Heart right ventricle (tissue), 16 donors: ENCODE results near the gene MRC1. TPM values are rescaled to one million over a fixed set of nuclear protein-coding genes. Genes with fewer than 3 reads are reported as not detected.

Experiments used
- ATAC-seq, 8 donors: fragments of 200-7000 bp; cut with Tn5 transposase; one replicate each; pipeline ENCODE4 v1.9.1; 2020; ENCODE audit warnings: mild to moderate bottlenecking in 8 of 8, moderate library complexity in 8 of 8, moderate number of reproducible peaks in 1 of 8
- DNase-seq, 2 donors: peaks; one replicate each; pipeline ENCODE4 v3.0.0-alpha.2; 2020
- H3K27ac ChIP-seq, 10 donors: fragments of 200-600 bp; sonication (generic) in 2 of 10; one replicate each; pipeline versions ENCODE4 v1.5.0 to v1.8.0; 2020 to 2022; ENCODE audit warnings: mild to moderate bottlenecking in 3 of 10
- H3K27me3 ChIP-seq, 7 donors: fragments of 200-600 bp; one replicate each; pipeline ENCODE4 v1.8.0; 2021 to 2022; ENCODE audit warnings: mild to moderate bottlenecking in 2 of 7
- H3K36me3 ChIP-seq, 9 donors: fragments of 200-600 bp; sonication (generic) in 1 of 9; one replicate each; pipeline versions ENCODE4 v1.5.0 to v1.8.0; 2020 to 2022; ENCODE audit warnings: mild to moderate bottlenecking in 2 of 9
- H3K4me1 ChIP-seq, 9 donors: fragments of 200-600 bp; sonication (generic) in 1 of 9; one replicate each; pipeline versions ENCODE4 v1.5.0 to v1.8.0; 2020 to 2022; ENCODE audit warnings: mild to moderate bottlenecking in 4 of 9
- H3K4me3 ChIP-seq, 10 donors: fragments of 200-600 bp; sonication (generic) in 2 of 10; one replicate each; pipeline versions ENCODE4 v1.5.0 to v1.8.0; 2020 to 2022; ENCODE audit warnings: mild to moderate bottlenecking in 7 of 10, moderate library complexity in 2 of 10
- H3K9me3 ChIP-seq, 11 donors: fragments of 200-600 bp in 10 of 11; sonication (generic) in 2 of 11; one replicate each; pipeline versions ENCODE4 v1.5.0 to v1.8.0; 2013 to 2022; ENCODE audit warnings: mild to moderate bottlenecking in 2 of 11, control low read depth in 1 of 11, moderate library complexity in 1 of 11
- WGBS, 2 donors: extraction: QIAGEN DNeasy Blood & Tissue Kit; methylation state at CpG; one replicate each; pipeline ENCODE4 v1.1.7; 2013; ENCODE audit warnings: inconsistent platforms in 1 of 2; 5-methylcytosine and 5-hydroxymethylcytosine counted together
- intact Hi-C, 10 donors: fragments of 100-400 bp; cut with DNase I; formaldehyde crosslinking; loops; one replicate each; pipeline versions ENCODE4 v1.11.1 to v1.14.2; 2022
- polyA plus RNA-seq, 2 donors: library from polyadenylated mRNA; stranded (reverse); fragments of 200-250 nt; gene quantifications; one replicate each; pipeline ENCODE4 v1.2.3, GENCODE V29; 2013
- total RNA-seq, 10 donors: library from RNA; stranded (reverse); fragmentation: NEBNext Ultra II Directional in 3 of 10; extraction: Animal tissue kit (Norgen Biotek cat#: 25700) in 3 of 10; gene quantifications; one replicate each; pipeline versions ENCODE4 v1.2.1 to v1.2.4, GENCODE V29; 2021 to 2023
- TF ChIP-seq, protein P1 (sequence below), 9 donors: fragments of 200-600 bp; sonication (generic) in 2 of 9; IDR thresholded peaks; one replicate each; pipeline versions ENCODE4 v1.5.0 to v1.8.0; 2021 to 2022; ENCODE audit warnings: antibody characterized with exemption in 9 of 9, mild to moderate bottlenecking in 5 of 9, moderate library complexity in 1 of 9
- donor health status: Arrhythmogenic right ventricular cardiomyopathy.
- donor health status: ischemic (EF 13 %, LVEDD 7.1; RV severe dilation, severe dysfunction).
- donor health status: healthy with polysubstance abuse.
- donor health status: DM: no; HTN: yes; CAD: no.
- donor health status: DM: no; HTN: no; CAD: no.
- donor health status: ischemic (EF 25% LVEDD 6.9; RV normal size, moderate dysfunction).
- donor health status: ischemic (EF 25% LVEDD 5.7; RV mildly dilated, moderate dysfunction).
- donor health status: healthy.
- donor health status: DM: yes; HTN: yes; CAD: no.
- donor health status: Ischemic cardiomyopathy.
- donor health status: ischemic (EF 35%, LVEDD 5.7; RV mildly dilated, moderate dysfunction).
- donor health status: nonischemic (EF 11% LVEDD 7.7; RV severe dilation, severe dysfunction).
- donor health status: DM: yes; HTN: yes; CAD: no.
- donor health status: PGD.
- donor health status: ischemic (EF 29% LVEDD 5.4; RV normal size, mild dysfunction).
- donor health status: nonischemic (EF 23%, LVEDD 6.1; RV moderate dilation, normal function).

The MRC1 gene
- total and polyA plus RNA-seq, 12 donors, result 4.1 to 84.0 (median 7.0) TPM

DNA sequence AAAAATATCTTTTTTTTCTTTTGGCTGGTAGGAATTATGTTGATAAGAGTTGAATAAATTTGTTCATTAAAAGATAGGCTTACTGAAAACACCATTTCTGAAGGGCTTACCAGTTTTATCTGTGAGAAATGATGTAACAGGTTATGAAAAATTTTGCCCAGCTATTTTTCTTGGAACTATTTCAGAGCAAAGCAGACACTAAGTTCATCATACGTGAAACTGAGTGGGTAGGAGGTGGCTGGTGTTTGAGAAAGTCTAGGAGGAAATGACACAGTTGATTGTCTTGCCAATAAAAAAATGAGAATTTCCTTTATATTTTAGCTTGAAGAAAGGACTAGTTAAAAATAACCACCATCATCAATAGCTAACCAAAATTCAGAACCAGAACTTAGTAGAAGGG lies 6.2 kb upstream of the MRC1 start:
- no peaks in the 10 kb centered on the region for H3K27me3 ChIP-seq

DNA sequence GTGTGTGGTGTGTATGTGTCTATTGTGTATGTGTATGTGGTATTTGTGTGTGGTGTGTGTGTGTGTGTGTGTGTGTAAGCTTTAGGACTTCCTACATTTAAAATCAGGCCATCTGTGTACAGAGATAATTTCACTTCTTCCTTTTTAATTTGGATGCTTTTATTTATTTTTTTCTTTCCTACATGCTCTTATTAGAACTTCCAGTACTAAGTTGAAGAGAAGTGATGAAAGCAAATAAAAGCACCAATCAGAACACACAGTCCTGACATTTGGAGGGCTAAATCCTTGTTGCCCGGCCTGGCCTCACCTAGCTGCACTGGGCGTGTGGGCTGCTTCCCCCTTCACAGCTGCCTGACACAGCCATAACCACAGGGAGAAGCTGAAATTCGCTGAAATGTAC lies 3.8 kb upstream of the MRC1 start:
- WGBS, 2 donors, result 68 to 69% methylated on average over 3 of the region's 3 CpGs
- Histone ChIP-seq H3K9me3 (peaks cover 0 to 11% (median 0%) of the 10 kb centered on the region in 11 donors), H3K27ac (no peak overlapping the region), H3K4me1 (peaks cover 0 to 18% (median 0%) of the 10 kb centered on the region in 9 donors), H3K27me3 (no peaks in the 10 kb centered on the region), H3K4me3 (no peak overlapping the region), H3K36me3 (no peaks in the 10 kb centered on the region)
- intact Hi-C loops, result no loop called here
- TF ChIP-seq, protein P1, sequence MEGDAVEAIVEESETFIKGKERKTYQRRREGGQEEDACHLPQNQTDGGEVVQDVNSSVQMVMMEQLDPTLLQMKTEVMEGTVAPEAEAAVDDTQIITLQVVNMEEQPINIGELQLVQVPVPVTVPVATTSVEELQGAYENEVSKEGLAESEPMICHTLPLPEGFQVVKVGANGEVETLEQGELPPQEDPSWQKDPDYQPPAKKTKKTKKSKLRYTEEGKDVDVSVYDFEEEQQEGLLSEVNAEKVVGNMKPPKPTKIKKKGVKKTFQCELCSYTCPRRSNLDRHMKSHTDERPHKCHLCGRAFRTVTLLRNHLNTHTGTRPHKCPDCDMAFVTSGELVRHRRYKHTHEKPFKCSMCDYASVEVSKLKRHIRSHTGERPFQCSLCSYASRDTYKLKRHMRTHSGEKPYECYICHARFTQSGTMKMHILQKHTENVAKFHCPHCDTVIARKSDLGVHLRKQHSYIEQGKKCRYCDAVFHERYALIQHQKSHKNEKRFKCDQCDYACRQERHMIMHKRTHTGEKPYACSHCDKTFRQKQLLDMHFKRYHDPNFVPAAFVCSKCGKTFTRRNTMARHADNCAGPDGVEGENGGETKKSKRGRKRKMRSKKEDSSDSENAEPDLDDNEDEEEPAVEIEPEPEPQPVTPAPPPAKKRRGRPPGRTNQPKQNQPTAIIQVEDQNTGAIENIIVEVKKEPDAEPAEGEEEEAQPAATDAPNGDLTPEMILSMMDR (IDR thresholded peaks at IDR 0.05), result no peak
- ATAC-seq (peak in 2 of 8 donors; percentile 22 to 67), DNase-seq (no peak)

More for the DNA sequence above, 6.2 kb upstream of the MRC1 start:
- no peak for DNase-seq
- Histone ChIP-seq H3K4me1 (peaks cover 0 to 12% (median 0%) of the 10 kb centered on the region in 9 donors), H3K27ac (no peak overlapping the region), H3K9me3 (peaks cover 0 to 11% (median 0%) of the 10 kb centered on the region in 11 donors), H3K36me3 (no peaks in the 10 kb centered on the region), H3K4me3 (no peak overlapping the region)
- ATAC-seq, result no peak
- TF ChIP-seq, protein P1 (IDR thresholded peaks at IDR 0.05), result no peak
- intact Hi-C loops, result no loop called here
- 21 to 33% methylated on average over 1 of the region's 1 CpG for WGBS, 2 donors

DNA sequence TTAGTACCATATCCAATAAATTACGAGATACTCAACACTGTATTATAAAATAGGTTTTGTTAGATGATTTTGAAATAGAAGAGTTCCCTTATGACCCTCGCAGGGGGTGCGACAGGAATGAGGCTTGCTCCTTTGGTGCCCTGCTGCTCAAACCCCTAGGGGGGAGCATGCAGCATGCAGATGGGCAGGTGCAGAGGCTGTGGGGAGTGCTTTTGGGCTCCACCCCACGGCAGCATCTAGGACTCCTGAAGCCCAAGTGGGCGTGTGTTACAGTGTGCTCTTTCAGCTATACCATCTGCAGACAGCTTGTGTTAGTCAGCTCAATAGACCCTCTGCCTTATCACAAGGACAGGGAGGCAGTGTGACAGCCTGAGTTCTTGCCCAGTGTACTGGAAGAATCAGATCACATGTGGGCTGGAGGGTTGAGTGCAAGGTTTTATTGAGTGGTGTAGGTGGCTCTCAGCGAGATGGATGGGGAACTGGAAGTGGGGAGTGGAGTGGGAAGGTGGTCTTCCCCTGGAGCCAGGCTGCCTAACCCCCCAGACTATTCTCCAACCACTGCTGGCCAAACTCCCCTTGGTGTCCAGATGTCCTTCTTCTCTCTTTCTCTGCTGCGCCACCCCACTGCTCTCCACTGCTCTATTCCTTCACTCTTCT lies 3.1 kb upstream of the MRC1 start:
- H3K27me3 ChIP-seq, result peaks cover 0 to 3% (median 0%) of the 10 kb centered on the region in 7 donors
- H3K9me3 ChIP-seq, result peaks cover 0 to 11% (median 0%) of the 10 kb centered on the region in 11 donors
- ATAC-seq, result peak in 5 of 8 donors; percentile 43 to 73 (median 66)

DNA sequence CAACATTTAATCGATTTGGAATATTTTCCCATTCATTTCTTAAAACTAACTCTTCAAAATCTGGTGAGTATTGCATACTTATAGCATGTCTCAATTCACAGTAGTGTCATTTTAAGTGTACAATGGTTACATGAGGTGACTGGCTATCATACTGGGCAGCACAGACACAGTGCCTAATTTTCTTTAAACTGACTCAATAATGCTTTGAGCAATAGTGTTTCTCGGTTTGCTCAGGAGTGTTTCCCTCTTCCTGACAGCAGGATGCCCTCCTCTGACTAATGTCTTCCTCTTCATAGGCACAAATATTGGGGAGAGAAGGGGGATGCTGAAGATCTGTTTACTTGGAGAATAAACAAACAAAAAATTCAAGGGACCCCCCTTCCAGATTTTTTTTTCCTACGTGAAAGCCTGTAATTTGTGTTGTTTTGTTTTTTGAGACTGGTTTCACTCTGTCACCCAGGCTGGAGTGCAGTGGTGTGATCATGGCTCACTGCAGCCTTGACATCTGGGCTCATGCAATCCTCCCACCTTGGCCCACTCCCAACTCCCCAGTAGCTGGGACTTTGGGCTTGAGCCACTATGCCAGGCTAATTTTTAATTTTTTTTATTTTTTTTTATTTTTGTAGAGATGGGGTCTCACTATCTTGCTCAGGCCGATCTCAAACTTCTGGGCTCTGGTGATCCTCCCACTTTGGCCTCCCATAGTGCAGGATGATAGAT lies 2.2 kb downstream of the MRC1 start:
- DNase-seq, result no peak
- WGBS, 2 donors, result 72 to 85% methylated on average over 4 of the region's 4 CpGs

More for the DNA sequence above, 3.1 kb upstream of the MRC1 start:
- intact Hi-C loops, result no loop called here
- TF ChIP-seq, protein P1 (IDR thresholded peaks at IDR 0.05), result peak in 6 of 9 donors; percentile 20 to 50 (median 40)
- DNase-seq, result no peak
- H3K4me3 ChIP-seq, result no peak overlapping the region
- WGBS, 2 donors, result 50 to 56% methylated on average over 7 of the region's 7 CpGs
- no peaks in the 10 kb centered on the region for H3K36me3 ChIP-seq
- H3K27ac ChIP-seq, result no peak overlapping the region
- peaks cover 0 to 18% (median 0%) of the 10 kb centered on the region in 9 donors for H3K4me1 ChIP-seq

More for the DNA sequence above, 2.2 kb downstream of the MRC1 start:
- Histone ChIP-seq H3K27me3 (peaks cover 0 to 21% (median 0%) of the 10 kb centered on the region in 7 donors), H3K4me3 (peak overlapping the region in 7 of 10 donors; percentile 2 to 53 (median 37)), H3K36me3 (no peaks in the 10 kb centered on the region), H3K27ac (peak overlapping the region in 1 of 10 donors; percentile 78), H3K4me1 (peaks cover 0 to 13% (median 0%) of the 10 kb centered on the region in 9 donors), H3K9me3 (no peaks in the 10 kb centered on the region)
- intact Hi-C loops, result no loop called here
- no peak for ATAC-seq
- TF ChIP-seq, protein P1 (IDR thresholded peaks at IDR 0.05), result no peak
